OCI-M2 (cell line): Measurements from ENCODE around the gene PIM1.

Experiments used
- DNase-seq: peaks from one replicate; lab custom pipeline; 2025; ENCODE audit not compliant: unreplicated experiment; lab: John Stamatoyannopoulos, UW

The PIM1 gene

GRCh38 chr6:37218511-37218910 lies 48.6 kb downstream of the PIM1 start:
- DNase-seq = no peak

- no peak for DNase-seq
These were observed 51.7 kb downstream of the PIM1 start for GRCh38 chr6:37221585-37222124.

GRCh38 chr6:37222125-37222967 lies 52.4 kb downstream of the PIM1 start:
- DNase-seq = peak; percentile 82

GRCh38 chr6:37222992-37223391 lies 53.0 kb downstream of the PIM1 start:
- DNase-seq = no peak
